Measurements from ENCODE around the gene ROBO1.

DNA sequence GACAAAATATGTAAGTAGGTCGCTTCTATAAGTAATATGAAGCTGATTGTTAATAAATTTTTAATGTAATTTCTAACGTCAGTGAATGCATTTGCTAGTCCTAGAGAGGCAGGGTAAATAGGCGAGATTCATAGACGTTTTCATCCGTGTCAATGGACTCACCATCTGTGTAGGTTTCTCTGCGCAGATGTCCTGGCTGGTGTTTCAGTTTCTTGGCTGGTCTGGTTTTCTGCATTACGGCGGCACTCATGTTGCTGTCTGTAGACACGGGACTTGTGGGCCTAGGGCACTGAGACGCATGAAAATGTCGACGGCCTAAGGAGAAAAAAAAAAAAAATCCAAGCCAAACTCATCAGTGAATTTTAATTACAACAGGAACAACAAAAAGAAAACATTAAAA is 1153.3 kb downstream of the ROBO1 start:
- TF ChIP-seq USF2 (IDR thresholded peaks at IDR 0.05; ENCODE audit: low read length) (no peak), POLR2A (IDR thresholded peaks at IDR 0.05; ENCODE audit: control extremely low read depth in 1 of 2, low read depth in 2 of 2, low read length in 2 of 2) (no peak), KDM1A (IDR thresholded peaks at IDR 0.05; ENCODE audit: borderline replicate concordance, low read length) (no peak), ASH2L (IDR thresholded peaks at IDR 0.05; ENCODE audit: low read length) (no peak), ZNF274 (IDR thresholded peaks at IDR 0.05; ENCODE audit: borderline replicate concordance, extremely low read depth, low read length) (no peak), FOSL1 (IDR thresholded peaks at IDR 0.05; ENCODE audit: insufficient read depth, low read depth, low read length) (no peak), RAD21 (IDR thresholded peaks at IDR 0.05 in 1 of 2, conservative IDR thresholded peaks at IDR 0.05 in 1 of 2; ENCODE audit: low read depth in 2 of 2, low read length in 2 of 2) (no peak), SP1 (IDR thresholded peaks at IDR 0.05; ENCODE audit: low read depth, low read length) (no peak), HDAC6 (IDR thresholded peaks at IDR 0.05; ENCODE audit: low read depth, low read length) (no peak), CTBP2 (IDR thresholded peaks at IDR 0.05; ENCODE audit: borderline replicate concordance, insufficient read depth, insufficient read length, low read length) (no peak), EZH2 (IDR thresholded peaks at IDR 0.05; ENCODE audit: low read depth, low read length, severe bottlenecking) (no peak)
- TF ChIP-seq, protein P1, sequence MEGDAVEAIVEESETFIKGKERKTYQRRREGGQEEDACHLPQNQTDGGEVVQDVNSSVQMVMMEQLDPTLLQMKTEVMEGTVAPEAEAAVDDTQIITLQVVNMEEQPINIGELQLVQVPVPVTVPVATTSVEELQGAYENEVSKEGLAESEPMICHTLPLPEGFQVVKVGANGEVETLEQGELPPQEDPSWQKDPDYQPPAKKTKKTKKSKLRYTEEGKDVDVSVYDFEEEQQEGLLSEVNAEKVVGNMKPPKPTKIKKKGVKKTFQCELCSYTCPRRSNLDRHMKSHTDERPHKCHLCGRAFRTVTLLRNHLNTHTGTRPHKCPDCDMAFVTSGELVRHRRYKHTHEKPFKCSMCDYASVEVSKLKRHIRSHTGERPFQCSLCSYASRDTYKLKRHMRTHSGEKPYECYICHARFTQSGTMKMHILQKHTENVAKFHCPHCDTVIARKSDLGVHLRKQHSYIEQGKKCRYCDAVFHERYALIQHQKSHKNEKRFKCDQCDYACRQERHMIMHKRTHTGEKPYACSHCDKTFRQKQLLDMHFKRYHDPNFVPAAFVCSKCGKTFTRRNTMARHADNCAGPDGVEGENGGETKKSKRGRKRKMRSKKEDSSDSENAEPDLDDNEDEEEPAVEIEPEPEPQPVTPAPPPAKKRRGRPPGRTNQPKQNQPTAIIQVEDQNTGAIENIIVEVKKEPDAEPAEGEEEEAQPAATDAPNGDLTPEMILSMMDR (IDR thresholded peaks at IDR 0.05; ENCODE audit: control extremely low read depth in 1 of 3, insufficient read depth in 1 of 3, low read depth in 1 of 3, low read length in 3 of 3), result no peak
- TF ChIP-seq, protein P2, sequence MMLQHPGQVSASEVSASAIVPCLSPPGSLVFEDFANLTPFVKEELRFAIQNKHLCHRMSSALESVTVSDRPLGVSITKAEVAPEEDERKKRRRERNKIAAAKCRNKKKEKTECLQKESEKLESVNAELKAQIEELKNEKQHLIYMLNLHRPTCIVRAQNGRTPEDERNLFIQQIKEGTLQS (IDR thresholded peaks at IDR 0.05; ENCODE audit: insufficient read depth, low read depth, low read length), result no peak
